Measurements from ENCODE around the gene GRHL3. TPM values are rescaled to one million over a fixed set of nuclear protein-coding genes. Genes with fewer than 3 reads are reported as not detected.

The GRHL3 gene
- total and polyA plus RNA-seq, 2 donors (not counting 3 experiments of a cell fraction or from before 2014, with no cell fraction given): not detected

DNA sequence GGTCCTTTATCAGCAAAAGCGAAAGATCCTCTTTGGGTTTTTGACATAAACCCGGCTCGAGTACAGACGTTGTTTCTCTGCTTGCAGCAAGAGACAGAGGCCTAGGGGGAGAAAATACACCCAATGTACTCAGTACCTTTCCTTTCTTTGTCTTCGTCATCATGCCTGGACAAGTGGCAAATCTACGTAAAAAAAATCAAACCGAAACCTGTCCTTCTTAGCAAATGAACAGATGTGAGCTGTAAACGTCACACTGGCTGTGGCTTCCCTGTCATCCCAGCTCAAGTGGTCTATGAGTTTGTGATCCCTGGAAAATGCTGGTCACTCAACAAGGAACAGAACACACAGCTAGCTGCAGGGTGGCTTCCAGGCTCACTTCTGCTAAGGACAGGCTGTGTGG is 54.6 kb downstream of the GRHL3 start:
- intact Hi-C loops (cut with micrococcal nuclease) (no loop called here), dilution Hi-C loops (cut with MboI; ENCODE audit: extremely low pct_ligation_motif_present, low sequenced_read_pairs) (no loop called here)
- Histone ChIP-seq H4K20me1 (replicated peaks; ENCODE audit: control insufficient read depth, extremely low read depth, insufficient read depth, low read length) (no peaks in the 10 kb centered on the region), H3K4me1 (ENCODE audit: control insufficient read depth, extremely low read depth, insufficient read depth, low read length) (no peaks in the 10 kb centered on the region), H3K9me3 (replicated peaks; ENCODE audit: control insufficient read depth, insufficient read depth, low read length) (no peaks in the 10 kb centered on the region), H3K27ac (ENCODE audit: insufficient read depth, low read depth, low read length) (no peak overlapping the region), H3K79me2 (ENCODE audit: control insufficient read depth, insufficient read depth, low read length) (no peaks in the 10 kb centered on the region), H3K4me2 (ENCODE audit: insufficient read depth, low read length) (no peak overlapping the region), H3K4me3 (replicated peaks in 1 of 3; ENCODE audit: insufficient read depth in 1 of 3, low read depth in 1 of 3, low read length in 3 of 3) (no peak overlapping the region), H3K36me3 (ENCODE audit: control insufficient read depth in 2 of 2, extremely low read depth in 1 of 2, insufficient read depth in 2 of 2, low read length in 2 of 2) (no peaks in the 10 kb centered on the region), H3K9ac (replicated peaks; ENCODE audit: extremely low read depth, insufficient read depth, low read length) (no peak overlapping the region), H3K27me3 (ENCODE audit: control insufficient read depth in 2 of 2, insufficient read depth in 2 of 2, low read length in 2 of 2) (no peaks in the 10 kb centered on the region), H2AFZ (ENCODE audit: low read depth, low read length) (no peak overlapping the region), H3K9me1 (replicated peaks; ENCODE audit: control insufficient read depth, extremely low read depth, insufficient read depth, low read length) (no peaks in the 10 kb centered on the region)
- TF ChIP-seq MYC (IDR thresholded peaks at IDR 0.05; ENCODE audit: low read depth, low read length): no peak
- TF ChIP-seq JUN (IDR thresholded peaks at IDR 0.05; ENCODE audit: borderline replicate concordance, insufficient read depth, insufficient read length, low read depth): no peak
- no peak for TF ChIP-seq GATA2 (IDR thresholded peaks at IDR 0.05; ENCODE audit: insufficient read depth, insufficient read length, low read depth, low read length)
- TF ChIP-seq, protein P1, sequence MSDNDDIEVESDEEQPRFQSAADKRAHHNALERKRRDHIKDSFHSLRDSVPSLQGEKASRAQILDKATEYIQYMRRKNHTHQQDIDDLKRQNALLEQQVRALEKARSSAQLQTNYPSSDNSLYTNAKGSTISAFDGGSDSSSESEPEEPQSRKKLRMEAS (IDR thresholded peaks at IDR 0.05; ENCODE audit: insufficient read depth, insufficient read length): no peak
- no peak for TF ChIP-seq POLR2AphosphoS5 (IDR thresholded peaks at IDR 0.05; ENCODE audit: insufficient read depth, low read depth, low read length)
- TF ChIP-seq EZH2 (IDR thresholded peaks at IDR 0.05; ENCODE audit: borderline replicate concordance, low read depth, low read length, severe bottlenecking): no peak
- TF ChIP-seq, protein P2, sequence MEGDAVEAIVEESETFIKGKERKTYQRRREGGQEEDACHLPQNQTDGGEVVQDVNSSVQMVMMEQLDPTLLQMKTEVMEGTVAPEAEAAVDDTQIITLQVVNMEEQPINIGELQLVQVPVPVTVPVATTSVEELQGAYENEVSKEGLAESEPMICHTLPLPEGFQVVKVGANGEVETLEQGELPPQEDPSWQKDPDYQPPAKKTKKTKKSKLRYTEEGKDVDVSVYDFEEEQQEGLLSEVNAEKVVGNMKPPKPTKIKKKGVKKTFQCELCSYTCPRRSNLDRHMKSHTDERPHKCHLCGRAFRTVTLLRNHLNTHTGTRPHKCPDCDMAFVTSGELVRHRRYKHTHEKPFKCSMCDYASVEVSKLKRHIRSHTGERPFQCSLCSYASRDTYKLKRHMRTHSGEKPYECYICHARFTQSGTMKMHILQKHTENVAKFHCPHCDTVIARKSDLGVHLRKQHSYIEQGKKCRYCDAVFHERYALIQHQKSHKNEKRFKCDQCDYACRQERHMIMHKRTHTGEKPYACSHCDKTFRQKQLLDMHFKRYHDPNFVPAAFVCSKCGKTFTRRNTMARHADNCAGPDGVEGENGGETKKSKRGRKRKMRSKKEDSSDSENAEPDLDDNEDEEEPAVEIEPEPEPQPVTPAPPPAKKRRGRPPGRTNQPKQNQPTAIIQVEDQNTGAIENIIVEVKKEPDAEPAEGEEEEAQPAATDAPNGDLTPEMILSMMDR (IDR thresholded peaks at IDR 0.05; ENCODE audit: extremely low read depth in 1 of 2, insufficient read depth in 1 of 2, low read depth in 1 of 2, low read length in 2 of 2): no peak
- TF ChIP-seq POLR2A (IDR thresholded peaks at IDR 0.05; ENCODE audit: low read depth, low read length): no peak
- no peak for TF ChIP-seq FOS (IDR thresholded peaks at IDR 0.05; ENCODE audit: borderline replicate concordance, insufficient read depth, low read length)
- DNase-seq (ENCODE audit: low read depth, low spot score): no peak
- no peak for FAIRE-seq
- BruUV-seq (replicated peaks): no TSS peak
- POLR2A ChIA-PET: no interaction called here
- CTCF ChIA-PET: interaction anchor here (1.2 to 2.5 kb wide), 2 partner anchors 12 to 172 kb away, joined by 3 to 10 read pairs; no protein-coding TSS in a partner anchor
